Measurements from ENCODE around the gene BMX.

The BMX gene

DNA sequence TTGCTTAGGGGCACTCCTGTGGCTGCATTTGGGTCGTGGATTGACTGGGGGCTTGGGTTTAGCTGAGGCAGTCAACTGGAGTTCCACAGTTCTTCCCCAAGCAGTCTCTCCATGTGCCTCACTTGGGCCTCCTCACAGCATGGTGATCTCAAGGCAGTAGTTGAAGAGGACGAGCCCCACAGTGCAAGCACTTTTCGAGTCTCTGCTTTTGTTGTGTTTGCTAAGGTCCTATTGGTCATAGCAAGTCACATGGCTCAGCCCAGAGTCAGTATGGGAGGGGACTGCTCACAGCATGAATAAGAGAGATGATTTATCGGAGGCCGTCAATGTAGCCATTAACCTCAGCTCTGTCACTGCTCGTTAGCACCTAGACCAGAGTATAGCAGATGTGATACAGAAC, 29.7 kb downstream of the BMX start:
- no peaks in the 10 kb centered on the region for H3K36me3 ChIP-seq
- no peaks in the 10 kb centered on the region for H3K9me3 ChIP-seq (ENCODE audit: severe bottlenecking)
- no peak overlapping the region for H3K27ac ChIP-seq
- H3K27me3 ChIP-seq (ENCODE audit: insufficient read depth, low read depth, severe bottlenecking) = peaks cover 15% of the 10 kb centered on the region
- H3K4me3 ChIP-seq (ENCODE audit: low read depth, low read length) = no peak overlapping the region
- DNase-seq = no peak
- TF ChIP-seq, protein P1, sequence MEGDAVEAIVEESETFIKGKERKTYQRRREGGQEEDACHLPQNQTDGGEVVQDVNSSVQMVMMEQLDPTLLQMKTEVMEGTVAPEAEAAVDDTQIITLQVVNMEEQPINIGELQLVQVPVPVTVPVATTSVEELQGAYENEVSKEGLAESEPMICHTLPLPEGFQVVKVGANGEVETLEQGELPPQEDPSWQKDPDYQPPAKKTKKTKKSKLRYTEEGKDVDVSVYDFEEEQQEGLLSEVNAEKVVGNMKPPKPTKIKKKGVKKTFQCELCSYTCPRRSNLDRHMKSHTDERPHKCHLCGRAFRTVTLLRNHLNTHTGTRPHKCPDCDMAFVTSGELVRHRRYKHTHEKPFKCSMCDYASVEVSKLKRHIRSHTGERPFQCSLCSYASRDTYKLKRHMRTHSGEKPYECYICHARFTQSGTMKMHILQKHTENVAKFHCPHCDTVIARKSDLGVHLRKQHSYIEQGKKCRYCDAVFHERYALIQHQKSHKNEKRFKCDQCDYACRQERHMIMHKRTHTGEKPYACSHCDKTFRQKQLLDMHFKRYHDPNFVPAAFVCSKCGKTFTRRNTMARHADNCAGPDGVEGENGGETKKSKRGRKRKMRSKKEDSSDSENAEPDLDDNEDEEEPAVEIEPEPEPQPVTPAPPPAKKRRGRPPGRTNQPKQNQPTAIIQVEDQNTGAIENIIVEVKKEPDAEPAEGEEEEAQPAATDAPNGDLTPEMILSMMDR (IDR thresholded peaks at IDR 0.05; ENCODE audit: low read depth, low read length) = no peak

DNA sequence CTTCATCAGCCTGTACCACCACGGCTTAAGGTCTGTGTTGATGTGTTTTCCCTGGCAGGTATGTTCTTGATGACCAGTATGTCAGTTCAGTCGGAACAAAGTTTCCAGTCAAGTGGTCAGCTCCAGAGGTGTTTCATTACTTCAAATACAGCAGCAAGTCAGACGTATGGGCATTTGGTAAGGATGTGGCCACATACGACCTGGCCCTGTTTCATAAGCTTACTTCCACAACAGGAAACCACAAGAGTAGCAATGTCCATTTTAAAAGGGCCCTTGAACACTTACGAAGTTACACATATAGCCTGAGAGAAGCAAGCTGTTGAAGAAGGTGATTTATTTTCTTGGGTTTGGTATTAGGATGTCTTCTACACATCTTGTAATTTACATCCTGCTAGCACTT, 46.1 kb downstream of the BMX start:
- Histone ChIP-seq H3K27me3 (ENCODE audit: insufficient read depth, low read depth, severe bottlenecking) (peaks cover 50% of the 10 kb centered on the region), H3K9me3 (ENCODE audit: severe bottlenecking) (no peaks in the 10 kb centered on the region), H3K27ac (no peak overlapping the region), H3K36me3 (no peaks in the 10 kb centered on the region), H3K4me3 (ENCODE audit: low read depth, low read length) (no peak overlapping the region)
- TF ChIP-seq, protein P1 (IDR thresholded peaks at IDR 0.05; ENCODE audit: low read depth, low read length) = no peak
- no peak for DNase-seq

DNA sequence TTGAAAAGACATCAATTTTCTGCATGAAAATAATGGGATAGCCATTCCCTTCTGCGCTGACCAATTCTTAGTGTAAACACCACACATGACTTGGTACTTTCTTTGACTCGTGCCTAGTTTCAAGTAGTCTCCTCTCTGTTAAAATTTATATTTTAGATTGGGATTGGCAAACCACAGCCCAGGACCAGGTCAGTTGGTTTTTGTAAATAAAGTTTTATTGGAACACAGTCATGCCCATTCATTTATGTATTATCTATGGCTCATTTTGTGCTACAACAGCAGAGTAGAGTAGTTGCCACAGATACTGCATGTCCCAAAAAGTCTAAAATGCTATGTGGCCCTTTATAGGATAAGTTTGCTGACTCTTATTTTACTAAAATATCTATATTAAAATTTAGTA, 46.7 kb downstream of the BMX start:
- Histone ChIP-seq H3K9me3 (ENCODE audit: severe bottlenecking) (no peaks in the 10 kb centered on the region), H3K36me3 (no peaks in the 10 kb centered on the region), H3K27me3 (ENCODE audit: insufficient read depth, low read depth, severe bottlenecking) (peaks cover 50% of the 10 kb centered on the region), H3K4me3 (ENCODE audit: low read depth, low read length) (no peak overlapping the region), H3K27ac (no peak overlapping the region)
- no peak for DNase-seq
- TF ChIP-seq, protein P1 (IDR thresholded peaks at IDR 0.05; ENCODE audit: low read depth, low read length) = no peak

DNA sequence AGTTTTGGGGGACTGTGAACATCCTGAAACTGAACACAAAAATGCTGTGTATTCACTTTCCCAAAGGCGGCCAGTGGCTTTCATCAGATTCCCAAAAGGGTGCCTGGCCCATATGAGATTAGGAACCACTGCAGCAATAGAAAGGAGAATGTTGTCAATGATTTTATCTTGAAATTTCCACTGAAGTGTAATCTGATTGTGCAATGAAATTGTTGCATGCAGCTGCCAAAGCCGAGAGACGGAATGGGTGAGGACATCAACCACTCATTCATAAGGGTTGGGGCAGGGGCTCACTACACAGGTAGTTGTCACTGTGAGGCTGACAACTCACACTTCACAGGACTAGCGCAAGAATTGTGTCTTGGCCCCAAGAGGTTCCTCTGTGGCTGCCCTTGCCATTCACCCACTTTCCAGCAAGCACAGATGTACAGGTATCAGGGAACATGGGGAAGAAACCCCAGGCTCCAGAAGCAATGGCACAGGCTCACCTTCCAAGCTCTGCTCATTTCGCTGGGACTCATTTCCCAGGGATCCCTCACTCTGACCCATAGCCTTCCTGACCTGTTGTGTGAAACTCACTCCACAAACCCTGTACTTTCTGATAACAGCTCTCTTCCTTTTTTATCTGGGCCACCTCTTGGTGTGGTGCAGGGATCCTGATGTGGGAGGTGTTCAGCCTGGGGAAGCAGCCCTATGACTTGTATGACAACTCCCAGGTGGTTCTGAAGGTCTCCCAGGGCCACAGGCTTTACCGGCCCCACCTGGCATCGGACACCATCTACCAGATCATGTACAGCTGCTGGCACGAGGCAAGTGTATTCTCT, 48.8 kb downstream of the BMX start:
- Histone ChIP-seq H3K36me3 (no peaks in the 10 kb centered on the region), H3K9me3 (ENCODE audit: severe bottlenecking) (no peaks in the 10 kb centered on the region), H3K27ac (no peak overlapping the region), H3K27me3 (ENCODE audit: insufficient read depth, low read depth, severe bottlenecking) (peaks cover 58% of the 10 kb centered on the region), H3K4me3 (ENCODE audit: low read depth, low read length) (no peak overlapping the region)
- TF ChIP-seq, protein P1 (IDR thresholded peaks at IDR 0.05; ENCODE audit: low read depth, low read length) = no peak
- DNase-seq = no peak

DNA sequence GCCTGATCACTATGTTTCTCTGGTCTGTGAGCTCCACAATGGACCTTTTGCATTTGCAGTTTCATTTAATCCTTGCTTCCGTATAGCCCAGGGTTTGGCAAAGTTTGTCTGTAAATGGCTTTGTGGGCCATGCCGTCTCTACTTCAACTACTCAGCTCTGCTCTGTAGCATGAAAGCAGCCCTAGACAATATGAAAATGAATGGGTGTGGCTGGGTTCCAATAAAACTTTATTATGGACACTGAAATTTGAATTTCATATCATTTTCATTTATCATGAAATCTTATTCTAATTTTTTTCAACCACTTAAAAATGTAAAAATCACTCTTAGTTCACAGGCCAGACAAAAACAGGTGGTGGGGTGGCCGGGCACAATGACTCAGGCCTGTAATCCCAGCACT, 58.6 kb downstream of the BMX start:
- Histone ChIP-seq H3K27me3 (ENCODE audit: insufficient read depth, low read depth, severe bottlenecking) (peaks cover 12% of the 10 kb centered on the region), H3K9me3 (ENCODE audit: severe bottlenecking) (no peaks in the 10 kb centered on the region), H3K4me3 (ENCODE audit: low read depth, low read length) (no peak overlapping the region), H3K27ac (no peak overlapping the region), H3K36me3 (no peaks in the 10 kb centered on the region)
- TF ChIP-seq, protein P1 (IDR thresholded peaks at IDR 0.05; ENCODE audit: low read depth, low read length) = no peak
- DNase-seq = no peak

DNA sequence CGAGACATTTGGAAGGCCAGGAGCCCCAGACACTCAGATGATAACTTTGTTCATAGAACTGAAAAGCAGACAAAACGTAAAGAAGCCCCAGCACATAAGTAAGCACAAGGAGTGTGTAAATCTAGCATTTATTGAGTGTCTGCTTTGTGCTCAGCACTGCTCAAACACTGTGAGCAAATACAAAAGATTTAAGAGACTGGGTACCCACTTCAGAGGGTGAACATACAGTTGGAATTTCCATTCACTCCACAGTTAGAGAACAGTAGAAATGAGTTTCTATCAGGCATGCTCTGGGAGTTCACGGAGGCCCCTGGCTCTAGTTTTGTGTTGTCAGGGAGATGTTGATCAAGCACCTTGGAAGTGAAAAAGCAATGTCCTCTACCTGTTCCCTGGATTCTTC, 60.3 kb downstream of the BMX start:
- Histone ChIP-seq H3K27ac (no peak overlapping the region), H3K27me3 (ENCODE audit: insufficient read depth, low read depth, severe bottlenecking) (peaks cover 13% of the 10 kb centered on the region), H3K4me3 (ENCODE audit: low read depth, low read length) (no peak overlapping the region), H3K36me3 (no peaks in the 10 kb centered on the region), H3K9me3 (ENCODE audit: severe bottlenecking) (no peaks in the 10 kb centered on the region)
- no peak for DNase-seq
- TF ChIP-seq, protein P1 (IDR thresholded peaks at IDR 0.05; ENCODE audit: low read depth, low read length) = no peak

Data from WERI-Rb-1 (cell line).